GM18505 (cell line): ENCODE data around the gene TSPAN17.

ENCODE experiments used
- ATAC-seq: cut with Tn5 transposase; IDR thresholded peaks from one replicate; pipeline ENCODE4 v1.9.1; 2021; ENCODE audit not compliant: unreplicated experiment
- POLR2A ChIP-seq: IDR thresholded peaks from 4 replicates; pipeline ENCODE4 v1.6.1; 2011; ENCODE audit warnings: borderline replicate concordance; ENCODE audit not compliant: insufficient read depth, insufficient read length; ENCODE audit errors: extremely low read depth

Gene TSPAN17

GRCh38 chr5:176653401-176654385, 6.4 kb downstream of the TSPAN17 start:
- no peak for ATAC-seq
- TF ChIP-seq POLR2A = no peak

- TF ChIP-seq POLR2A = no peak
- no peak for ATAC-seq
Measured at GRCh38 chr5:176654856-176655255, 7.6 kb downstream of the TSPAN17 start.

GRCh38 chr5:176656467-176656990, 9.2 kb downstream of the TSPAN17 start:
- no peak for ATAC-seq
- no peak for TF ChIP-seq POLR2A

- ATAC-seq = no peak
- no peak for TF ChIP-seq POLR2A
Measured at GRCh38 chr5:176658007-176658599, 10.8 kb downstream of the TSPAN17 start.

GRCh38 chr5:176658817-176659511, 11.7 kb downstream of the TSPAN17 start:
- TF ChIP-seq POLR2A = no peak
- no peak for ATAC-seq

GRCh38 chr5:176659512-176659839, 12.2 kb downstream of the TSPAN17 start:
- no peak for ATAC-seq
- TF ChIP-seq POLR2A = no peak

GRCh38 chr5:176659860-176660461, 12.7 kb downstream of the TSPAN17 start:
- ATAC-seq = no peak
- TF ChIP-seq POLR2A = no peak

- ATAC-seq = peak; percentile 24
- no peak for TF ChIP-seq POLR2A
Measured at GRCh38 chr5:176660530-176660859, 13.2 kb downstream of the TSPAN17 start.

GRCh38 chr5:176660860-176661641, 13.8 kb downstream of the TSPAN17 start:
- TF ChIP-seq POLR2A = no peak
- peak; percentile 59 for ATAC-seq

GRCh38 chr5:176661676-176662075, 14.4 kb downstream of the TSPAN17 start:
- ATAC-seq = no peak
- no peak for TF ChIP-seq POLR2A

GRCh38 chr5:176662371-176663333, 15.4 kb downstream of the TSPAN17 start:
- TF ChIP-seq POLR2A = no peak
- ATAC-seq = no peak
